ENCODE data around the gene KIAA1671. TPM values are rescaled to one million over a fixed set of nuclear protein-coding genes. Genes with fewer than 3 reads are reported as not detected.

KIAA1671 gene
- total RNA-seq, 1 experiment from 2014 or later, result 68.1 TPM

DNA sequence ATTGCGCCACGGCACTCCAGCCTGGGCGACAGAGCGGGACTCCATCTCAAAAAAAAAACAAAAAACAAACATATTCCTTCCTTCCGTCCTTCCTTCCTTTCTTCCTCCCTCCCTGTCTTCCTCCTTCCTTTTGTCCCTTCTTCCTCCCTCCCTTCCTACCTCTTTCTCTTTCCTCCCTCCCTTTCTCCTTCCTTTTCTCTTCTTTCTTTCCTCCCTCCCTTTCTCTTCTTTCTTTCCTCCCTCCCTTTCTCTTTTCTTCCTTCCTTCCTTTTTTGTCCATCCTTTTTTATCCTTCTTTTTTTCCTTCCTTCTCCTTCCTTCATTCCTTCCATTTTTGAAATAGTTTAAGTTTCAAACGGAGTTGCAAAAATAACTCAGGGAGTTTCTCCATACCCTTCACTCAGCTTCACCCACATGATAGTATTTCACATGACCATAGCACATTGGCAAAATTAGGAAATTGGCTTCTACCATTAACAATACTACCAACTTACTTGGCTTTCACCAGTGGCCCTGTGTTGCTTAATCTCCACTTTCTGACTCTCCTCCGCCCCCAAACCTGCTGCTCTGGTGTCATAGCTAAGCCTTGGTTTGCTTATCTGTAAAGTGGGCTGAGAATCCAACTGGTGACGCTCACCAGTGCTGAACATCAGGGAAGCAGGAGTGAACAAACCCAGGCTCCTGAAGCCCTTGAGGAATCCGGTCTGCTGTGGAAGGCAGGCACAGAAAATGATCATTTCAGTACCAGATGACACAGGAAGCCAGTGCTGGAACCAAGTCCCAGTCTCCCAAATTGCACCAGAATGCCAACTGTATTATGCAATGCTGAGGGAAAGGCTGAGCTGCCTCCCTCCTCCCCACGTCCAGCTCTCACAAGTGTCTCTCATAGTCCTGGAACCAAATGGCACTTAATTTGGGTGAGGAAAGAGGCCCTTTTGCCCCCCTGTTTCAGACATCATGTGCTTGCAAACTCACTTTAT is 229.9 kb downstream of the KIAA1671 start:
- POLR2A ChIA-PET, result interaction anchor here (0.7 kb wide), 1 partner anchor 564 kb away, joined by 3 read pairs; no protein-coding TSS in a partner anchor
- peaks cover 8% of the 10 kb centered on the region for H3K4me1 Mint-ChIP-seq (ENCODE audit: insufficient read depth, unreplicated experiment)
- TF ChIP-seq, protein P1, sequence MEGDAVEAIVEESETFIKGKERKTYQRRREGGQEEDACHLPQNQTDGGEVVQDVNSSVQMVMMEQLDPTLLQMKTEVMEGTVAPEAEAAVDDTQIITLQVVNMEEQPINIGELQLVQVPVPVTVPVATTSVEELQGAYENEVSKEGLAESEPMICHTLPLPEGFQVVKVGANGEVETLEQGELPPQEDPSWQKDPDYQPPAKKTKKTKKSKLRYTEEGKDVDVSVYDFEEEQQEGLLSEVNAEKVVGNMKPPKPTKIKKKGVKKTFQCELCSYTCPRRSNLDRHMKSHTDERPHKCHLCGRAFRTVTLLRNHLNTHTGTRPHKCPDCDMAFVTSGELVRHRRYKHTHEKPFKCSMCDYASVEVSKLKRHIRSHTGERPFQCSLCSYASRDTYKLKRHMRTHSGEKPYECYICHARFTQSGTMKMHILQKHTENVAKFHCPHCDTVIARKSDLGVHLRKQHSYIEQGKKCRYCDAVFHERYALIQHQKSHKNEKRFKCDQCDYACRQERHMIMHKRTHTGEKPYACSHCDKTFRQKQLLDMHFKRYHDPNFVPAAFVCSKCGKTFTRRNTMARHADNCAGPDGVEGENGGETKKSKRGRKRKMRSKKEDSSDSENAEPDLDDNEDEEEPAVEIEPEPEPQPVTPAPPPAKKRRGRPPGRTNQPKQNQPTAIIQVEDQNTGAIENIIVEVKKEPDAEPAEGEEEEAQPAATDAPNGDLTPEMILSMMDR (IDR thresholded peaks at IDR 0.05; ENCODE audit: unreplicated experiment), result no peak

DNA sequence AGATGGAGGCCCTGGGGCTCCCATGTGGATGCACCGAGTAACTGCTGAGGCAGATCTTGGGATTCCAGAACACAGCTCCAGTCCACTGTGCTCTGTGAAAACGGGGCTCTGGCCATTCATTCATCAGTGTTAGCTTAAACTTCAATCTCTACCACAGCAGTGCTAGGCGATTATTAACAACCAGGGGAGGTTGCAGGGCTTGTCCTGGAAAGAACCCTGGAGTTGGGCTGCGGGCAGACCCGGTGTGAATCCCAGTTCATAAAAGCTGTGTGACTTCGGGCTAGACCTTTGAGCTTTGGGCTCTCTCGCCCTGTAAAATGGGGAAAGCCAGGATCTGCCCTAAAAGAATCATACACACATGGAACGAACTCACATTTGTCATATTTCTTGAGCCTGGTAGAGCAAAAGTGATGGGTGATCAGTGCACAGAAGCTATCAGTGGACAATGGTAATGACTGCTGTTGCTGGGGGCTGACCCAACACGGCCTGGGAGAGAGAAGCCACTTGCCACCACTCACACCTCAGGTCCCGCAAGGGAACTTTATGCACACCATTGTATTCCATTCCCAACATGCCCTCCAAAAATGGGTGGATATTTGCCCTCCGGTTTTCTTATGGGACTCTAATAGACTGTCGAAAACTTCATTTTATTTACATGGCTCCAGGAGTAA is 231.6 kb downstream of the KIAA1671 start:
- H3K4me1 Mint-ChIP-seq (ENCODE audit: insufficient read depth, unreplicated experiment), result peaks cover 8% of the 10 kb centered on the region
- no peaks in the 10 kb centered on the region for H3K9me3 Mint-ChIP-seq (ENCODE audit: unreplicated experiment)
- no peaks in the 10 kb centered on the region for H3K27me3 Mint-ChIP-seq (ENCODE audit: insufficient read depth, unreplicated experiment)
- H3K27ac Mint-ChIP-seq (ENCODE audit: low read depth, unreplicated experiment), result no peak overlapping the region
- TF ChIP-seq, protein P1 (IDR thresholded peaks at IDR 0.05; ENCODE audit: unreplicated experiment), result no peak
- ChIA-PET POLR2A (interaction anchor here (0.6 kb wide), 1 partner anchor 73 kb away, joined by 3 read pairs; no protein-coding TSS in a partner anchor), CTCF (interaction anchor here (3.4 kb wide), 1 partner anchor 18 kb away, joined by 20 read pairs; no protein-coding TSS in a partner anchor)
- H3K36me3 Mint-ChIP-seq (ENCODE audit: insufficient read depth, unreplicated experiment), result peaks cover 93% of the 10 kb centered on the region
- DNase-seq (ENCODE audit: unreplicated experiment), result no peak
- intact Hi-C loops (cut with micrococcal nuclease), result no loop called here
- no peak overlapping the region for H3K4me3 Mint-ChIP-seq (ENCODE audit: unreplicated experiment)
- BruUV-seq (replicated peaks), result no TSS peak

More for the DNA sequence above, 229.9 kb downstream of the KIAA1671 start:
- Mint-ChIP-seq H3K36me3 (ENCODE audit: insufficient read depth, unreplicated experiment) (peaks cover 93% of the 10 kb centered on the region), H3K9me3 (ENCODE audit: unreplicated experiment) (no peaks in the 10 kb centered on the region), H3K4me3 (ENCODE audit: unreplicated experiment) (no peak overlapping the region), H3K27me3 (ENCODE audit: insufficient read depth, unreplicated experiment) (no peaks in the 10 kb centered on the region), H3K27ac (ENCODE audit: low read depth, unreplicated experiment) (peak overlapping the region; percentile 65)
- CTCF ChIA-PET, result interaction anchor here (1.0 to 1.6 kb wide), 2 partner anchors 20 to 72 kb away, joined by 3 read pairs; no protein-coding TSS in a partner anchor
- DNase-seq (ENCODE audit: unreplicated experiment), result no peak
- intact Hi-C loops (cut with micrococcal nuclease), result no loop called here
- BruUV-seq (replicated peaks), result no TSS peak

DNA sequence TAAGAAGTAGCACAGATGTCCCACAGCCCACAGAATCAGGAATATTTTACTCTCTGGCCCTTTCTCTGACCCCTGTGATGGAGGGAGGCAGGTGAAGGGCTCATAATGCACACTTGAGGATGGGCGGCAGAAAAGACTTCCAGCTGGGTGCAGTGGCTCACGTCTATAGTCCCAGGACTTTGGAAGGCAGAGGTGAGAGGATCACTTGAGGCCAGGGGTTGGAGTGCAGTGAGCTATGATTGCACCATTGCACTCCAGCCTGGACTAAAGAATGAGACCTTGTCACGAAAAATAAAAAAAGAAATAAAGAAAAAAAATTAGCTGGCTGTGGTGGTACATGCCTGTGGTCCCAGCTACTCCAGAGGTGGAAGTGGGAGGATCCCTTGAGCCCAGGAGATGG is 233.6 kb downstream of the KIAA1671 start:
- intact Hi-C loops (cut with micrococcal nuclease), result no loop called here
- Mint-ChIP-seq H3K9me3 (ENCODE audit: unreplicated experiment) (no peaks in the 10 kb centered on the region), H3K4me3 (ENCODE audit: unreplicated experiment) (no peak overlapping the region), H3K4me1 (ENCODE audit: insufficient read depth, unreplicated experiment) (peaks cover 8% of the 10 kb centered on the region), H3K27ac (ENCODE audit: low read depth, unreplicated experiment) (peak overlapping the region; percentile 54), H3K27me3 (ENCODE audit: insufficient read depth, unreplicated experiment) (no peaks in the 10 kb centered on the region), H3K36me3 (ENCODE audit: insufficient read depth, unreplicated experiment) (peaks cover 99% of the 10 kb centered on the region)
- TF ChIP-seq, protein P1 (IDR thresholded peaks at IDR 0.05; ENCODE audit: unreplicated experiment), result no peak
- POLR2A ChIA-PET, result no interaction called here
- BruUV-seq (replicated peaks), result no TSS peak
- no peak for DNase-seq (ENCODE audit: unreplicated experiment)
- CTCF ChIA-PET, result interaction anchor here (0.7 to 3.4 kb wide), 4 partner anchors 11 to 233 kb away, joined by 3 to 20 read pairs (median 4); partner anchors contain the start of gene KIAA1671

DNA sequence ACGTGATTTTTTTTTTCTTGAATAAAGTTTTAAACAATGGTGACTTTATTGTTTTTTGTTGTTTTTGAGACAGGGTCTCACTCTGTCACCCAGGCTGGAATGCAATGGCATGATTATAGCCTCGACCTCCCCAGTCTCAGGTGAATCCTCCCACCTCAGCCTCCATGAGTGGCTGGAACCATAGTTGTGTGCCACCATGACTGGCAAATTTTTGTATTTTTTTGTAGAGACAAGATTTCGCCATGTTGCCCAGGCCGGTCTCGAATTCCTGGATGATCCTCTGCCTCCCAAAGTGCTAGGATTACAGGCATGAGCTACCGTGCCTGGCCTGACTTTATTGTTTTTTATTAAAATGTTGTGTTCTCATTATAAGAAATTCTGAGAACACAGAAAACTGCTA is 235.0 kb downstream of the KIAA1671 start:
- no peak overlapping the region for H3K4me3 Mint-ChIP-seq (ENCODE audit: unreplicated experiment)
- no peaks in the 10 kb centered on the region for H3K27me3 Mint-ChIP-seq (ENCODE audit: insufficient read depth, unreplicated experiment)
- H3K4me1 Mint-ChIP-seq (ENCODE audit: insufficient read depth, unreplicated experiment), result peaks cover 3% of the 10 kb centered on the region
- no peaks in the 10 kb centered on the region for H3K9me3 Mint-ChIP-seq (ENCODE audit: unreplicated experiment)
- no TSS peak for BruUV-seq (replicated peaks)
- TF ChIP-seq, protein P1 (IDR thresholded peaks at IDR 0.05; ENCODE audit: unreplicated experiment), result no peak
- no peak for DNase-seq (ENCODE audit: unreplicated experiment)
- ChIA-PET CTCF (interaction anchor here (3.4 kb wide), 1 partner anchor 14 kb away, joined by 20 read pairs; no protein-coding TSS in a partner anchor), POLR2A (interaction anchor here (0.6 kb wide), 1 partner anchor 83 kb away, joined by 3 read pairs; no protein-coding TSS in a partner anchor)
- peaks cover 98% of the 10 kb centered on the region for H3K36me3 Mint-ChIP-seq (ENCODE audit: insufficient read depth, unreplicated experiment)
- intact Hi-C loops (cut with micrococcal nuclease), result no loop called here
- H3K27ac Mint-ChIP-seq (ENCODE audit: low read depth, unreplicated experiment), result no peak overlapping the region

All from MCF 10A (cell line).